Trophoblast cell (in vitro differentiated cells and primary cell): ENCODE measurements around the gene NEK2.
"Not testable (repeated sequence)": the region's sequence is repeated elsewhere in the genome, so short reads cannot be mapped to it uniquely, and the experiment has no call there.

ENCODE experiments used
- DNase-seq, 2 donors: peaks; one replicate each; pipeline ENCODE4 v3.0.0-alpha.2; 2016
- H2AFZ ChIP-seq: 2 replicates; pipeline ENCODE4 v1.6.1; 2013; ENCODE audit warnings: low read length, moderate library complexity, mild to moderate bottlenecking; ENCODE audit not compliant: insufficient read depth, poor library complexity
- H2AK5ac ChIP-seq: 2 replicates; pipeline ENCODE4 v1.6.1; 2013; ENCODE audit warnings: mild to moderate bottlenecking, low read length
- H2BK120ac ChIP-seq: 2 replicates; pipeline ENCODE4 v1.6.1; 2013; ENCODE audit warnings: low read length, mild to moderate bottlenecking, moderate library complexity; ENCODE audit not compliant: insufficient read depth, poor library complexity
- H2BK12ac ChIP-seq: 2 replicates; pipeline ENCODE4 v1.6.1; 2013; ENCODE audit warnings: mild to moderate bottlenecking, low read length, moderate library complexity
- H2BK5ac ChIP-seq: 2 replicates; pipeline ENCODE4 v1.6.1; 2013; ENCODE audit warnings: low read length, low read depth, moderate library complexity, mild to moderate bottlenecking; ENCODE audit not compliant: poor library complexity
- H3K14ac ChIP-seq: 2 replicates; pipeline ENCODE4 v1.6.1; 2013; ENCODE audit warnings: mild to moderate bottlenecking, low read length
- H3K18ac ChIP-seq: 2 replicates; pipeline ENCODE4 v1.6.1; 2013; ENCODE audit warnings: mild to moderate bottlenecking, low read length
- H3K23ac ChIP-seq: 2 replicates; pipeline ENCODE4 v1.6.1; 2013; ENCODE audit warnings: low read length
- H3K27ac ChIP-seq: 2 replicates; pipeline ENCODE4 v1.5.1; 2013; ENCODE audit warnings: low read depth, mild to moderate bottlenecking, inconsistent platforms, low read length, moderate library complexity
- H3K27me3 ChIP-seq: 2 replicates; pipeline ENCODE4 v1.6.1; 2013; ENCODE audit warnings: inconsistent platforms, mild to moderate bottlenecking, low read length, moderate library complexity; ENCODE audit not compliant: insufficient read depth
- H3K36me3 ChIP-seq, 2 experiments: 1 replicate in 1 of 2; 2 replicates in 1 of 2; pipeline ENCODE4 v1.6.1; 2013; ENCODE audit warnings: low read length in 2 of 2, mild to moderate bottlenecking in 2 of 2, moderate library complexity in 1 of 2; ENCODE audit not compliant: insufficient read depth in 2 of 2, control insufficient read depth in 1 of 2
- H3K4ac ChIP-seq: 2 replicates; pipeline ENCODE4 v1.6.1; 2013; ENCODE audit warnings: low read depth, mild to moderate bottlenecking, low read length, moderate library complexity
- H3K4me1 ChIP-seq, 2 experiments: 1 replicate in 1 of 2; 2 replicates in 1 of 2; pipeline ENCODE4 v1.6.1; 2013; ENCODE audit warnings: low read length in 2 of 2, mild to moderate bottlenecking in 2 of 2, moderate library complexity in 1 of 2; ENCODE audit not compliant: insufficient read depth in 2 of 2, control insufficient read depth in 1 of 2
- H3K4me2 ChIP-seq: 2 replicates; pipeline ENCODE4 v1.6.1; 2013; ENCODE audit warnings: inconsistent platforms, mild to moderate bottlenecking, low read length, moderate library complexity
- H3K4me3 ChIP-seq: 2 replicates; pipeline ENCODE4 v1.5.1; 2013; ENCODE audit warnings: mild to moderate bottlenecking, low read depth, low read length, inconsistent platforms
- H3K79me1 ChIP-seq: one replicate; pipeline ENCODE4 v1.6.1; 2013; ENCODE audit warnings: low read length
- H3K79me2 ChIP-seq: 2 replicates; pipeline ENCODE4 v1.6.1; 2013; ENCODE audit warnings: low read length, mild to moderate bottlenecking; ENCODE audit not compliant: control insufficient read depth, insufficient read depth, poor library complexity
- H3K9ac ChIP-seq: 2 replicates; pipeline ENCODE4 v1.6.1; 2013; ENCODE audit warnings: mild to moderate bottlenecking, low read length
- H3K9me3 ChIP-seq: 2 replicates; pipeline ENCODE4 v1.6.1; 2013; ENCODE audit warnings: low read depth, mild to moderate bottlenecking, control low read depth, inconsistent platforms, low read length; ENCODE audit not compliant: insufficient read depth
- H4K12ac ChIP-seq: 2 replicates; pipeline ENCODE4 v1.6.1; 2013; ENCODE audit warnings: low read depth, mild to moderate bottlenecking, low read length, moderate library complexity
- H4K8ac ChIP-seq: 2 replicates; pipeline ENCODE4 v1.6.1; 2013; ENCODE audit warnings: low read depth, mild to moderate bottlenecking, low read length, moderate library complexity
- H4K91ac ChIP-seq: one replicate; pipeline ENCODE4 v1.6.1; 2013; ENCODE audit warnings: low read depth, mild to moderate bottlenecking, low read length, moderate library complexity
- WGBS: extraction: QIAGEN DNeasy Blood & Tissue Kit; methylation state at CpG from one replicate; pipeline ENCODE4 v1.1.7; 2013; ENCODE audit warnings: missing lambda C conversion rate; ENCODE audit not compliant: insufficient read length, insufficient coverage; ENCODE audit errors: extremely low coverage; 5-methylcytosine and 5-hydroxymethylcytosine counted together

NEK2 gene

DNA sequence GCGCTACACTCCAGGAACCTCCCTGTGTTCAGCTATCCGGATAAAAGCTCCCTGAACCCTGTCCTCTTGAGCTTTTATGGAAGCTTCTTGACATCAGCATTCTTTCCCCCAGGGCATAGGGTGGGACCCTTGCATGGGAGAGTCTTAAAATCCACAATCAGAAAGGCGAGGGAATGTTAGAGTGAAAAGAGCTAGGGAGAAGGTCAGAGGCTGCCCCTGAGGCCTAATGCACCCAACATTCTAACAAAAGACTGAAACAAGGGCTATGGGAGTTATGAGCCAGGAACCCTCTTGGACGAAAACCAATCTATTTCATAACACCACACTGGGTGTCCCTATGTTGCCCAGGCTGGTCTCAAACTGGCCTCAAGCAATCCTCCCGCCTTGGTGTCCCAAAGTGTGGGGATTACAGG lies 36.7 kb downstream of the NEK2 start:
- Histone ChIP-seq H4K12ac (no peak overlapping the region), H3K4ac (no peak overlapping the region), H3K27me3 (no peaks in the 10 kb centered on the region), H3K23ac (no peak overlapping the region), H2BK12ac (no peak overlapping the region), H2BK120ac (no peak overlapping the region), H3K14ac (no peak overlapping the region), H3K36me3 (no peaks in the 10 kb centered on the region), H3K27ac (no peak overlapping the region), H3K9ac (no peak overlapping the region), H2AFZ (no peak overlapping the region), H3K4me1 (peaks cover 5 to 6% of the 10 kb centered on the region in 2 experiments), H3K4me2 (no peak overlapping the region), H3K79me2 (no peaks in the 10 kb centered on the region), H2BK5ac (no peak overlapping the region), H3K18ac (no peak overlapping the region), H4K8ac (no peak overlapping the region), H3K4me3 (no peak overlapping the region), H2AK5ac (no peak overlapping the region), H3K9me3 (no peaks in the 10 kb centered on the region), H3K79me1 (no peaks in the 10 kb centered on the region), H4K91ac (no peak overlapping the region)
- WGBS = no CpG with 5 or more reads among the region's 5 CpGs
- no peak for DNase-seq

DNA sequence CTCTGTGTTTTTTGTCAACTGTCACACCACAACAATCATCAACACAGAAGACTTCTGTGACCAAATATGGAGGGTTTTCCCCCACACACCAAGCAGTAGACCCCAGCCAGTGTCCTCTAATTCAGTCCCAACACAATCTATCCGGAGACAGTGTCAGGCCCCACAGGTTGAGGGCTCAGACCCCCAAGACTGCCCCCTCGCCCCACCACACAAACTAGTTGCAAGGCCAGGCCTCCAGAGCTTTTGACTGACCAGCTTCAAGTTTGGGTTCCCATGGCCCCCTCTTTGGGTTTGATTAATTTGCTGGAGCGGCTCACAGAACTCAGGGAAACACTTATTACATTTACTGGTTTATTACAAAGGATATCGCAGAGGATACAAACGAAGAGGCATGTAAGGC lies 37.2 kb downstream of the NEK2 start:
- Histone ChIP-seq H3K4ac (no peak overlapping the region), H3K4me2 (no peak overlapping the region), H2BK12ac (no peak overlapping the region), H3K4me1 (peaks cover 5 to 6% of the 10 kb centered on the region in 2 experiments), H4K91ac (no peak overlapping the region), H2AK5ac (no peak overlapping the region), H4K12ac (no peak overlapping the region), H3K36me3 (no peaks in the 10 kb centered on the region), H2AFZ (no peak overlapping the region), H3K4me3 (no peak overlapping the region), H3K79me1 (no peaks in the 10 kb centered on the region), H3K79me2 (no peaks in the 10 kb centered on the region), H3K27me3 (no peaks in the 10 kb centered on the region), H3K18ac (no peak overlapping the region), H3K27ac (no peak overlapping the region), H3K23ac (no peak overlapping the region), H4K8ac (no peak overlapping the region), H3K9ac (no peak overlapping the region), H2BK5ac (no peak overlapping the region), H3K14ac (no peak overlapping the region), H2BK120ac (no peak overlapping the region), H3K9me3 (no peaks in the 10 kb centered on the region)
- no peak for DNase-seq
- WGBS = no CpG with 5 or more reads among the region's 5 CpGs

DNA sequence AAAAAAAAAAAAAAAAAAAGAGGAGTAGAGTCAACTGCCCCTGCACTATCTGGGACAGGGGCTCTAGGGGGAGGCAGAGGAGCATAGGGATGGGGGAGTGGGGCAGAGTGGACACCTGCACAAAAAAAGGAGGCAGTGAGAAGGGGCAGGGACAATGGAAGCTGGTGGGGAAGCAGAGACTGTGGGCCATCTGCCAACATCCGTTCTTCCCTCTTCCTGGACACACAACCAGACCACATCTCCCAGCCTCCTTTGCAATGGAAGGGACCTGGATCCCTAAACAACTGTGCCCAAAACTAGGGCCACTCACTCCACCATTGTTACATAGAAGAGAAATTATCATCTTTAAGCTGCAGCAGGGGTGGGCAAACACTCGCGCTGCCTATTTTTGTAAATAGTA lies 38.4 kb downstream of the NEK2 start:
- Histone ChIP-seq H3K27me3 (no peaks in the 10 kb centered on the region), H2BK5ac (no peak overlapping the region), H3K4me3 (no peak overlapping the region), H3K4me1 (peaks cover 5 to 6% of the 10 kb centered on the region in 2 experiments), H3K79me2 (no peaks in the 10 kb centered on the region), H2BK12ac (no peak overlapping the region), H2BK120ac (no peak overlapping the region), H4K91ac (no peak overlapping the region), H2AK5ac (no peak overlapping the region), H3K18ac (no peak overlapping the region), H3K36me3 (no peaks in the 10 kb centered on the region), H3K4ac (no peak overlapping the region), H3K9ac (no peak overlapping the region), H4K12ac (no peak overlapping the region), H3K23ac (no peak overlapping the region), H4K8ac (no peak overlapping the region), H2AFZ (no peak overlapping the region), H3K79me1 (no peaks in the 10 kb centered on the region), H3K14ac (no peak overlapping the region), H3K27ac (no peak overlapping the region), H3K4me2 (no peak overlapping the region), H3K9me3 (no peaks in the 10 kb centered on the region)
- DNase-seq = no peak
- WGBS = no CpG with 5 or more reads among the region's 3 CpGs

DNA sequence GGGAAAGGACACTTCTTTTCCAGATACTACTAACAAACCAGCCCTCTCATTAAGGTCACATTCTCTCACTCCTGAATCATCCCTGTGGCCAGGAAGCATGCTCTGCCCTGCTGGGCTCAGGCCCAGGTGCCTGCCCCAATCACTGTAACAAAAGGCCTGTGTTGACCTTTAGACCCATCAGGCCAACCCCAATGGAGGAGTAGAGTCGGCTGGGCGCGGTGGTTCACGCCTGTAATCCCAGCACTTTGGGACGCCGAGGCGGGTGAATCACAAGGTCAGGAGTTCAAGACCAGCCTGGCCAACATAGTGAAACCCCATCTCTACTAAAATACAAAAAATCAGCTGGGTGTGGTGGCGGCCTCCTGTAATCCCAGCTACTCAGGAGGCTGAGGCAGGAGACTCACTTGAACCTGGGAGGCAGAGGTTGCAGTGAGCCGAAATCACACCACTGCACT lies 38.8 kb downstream of the NEK2 start:
- not testable (repeated sequence) for H2AFZ ChIP-seq, H3K9me3 ChIP-seq, H3K27me3 ChIP-seq, H2AK5ac ChIP-seq, H2BK12ac ChIP-seq, H3K79me1 ChIP-seq, H3K4me1 ChIP-seq, H3K23ac ChIP-seq, H3K79me2 ChIP-seq, H4K12ac ChIP-seq, H3K4me2 ChIP-seq, H2BK5ac ChIP-seq, H3K4me3 ChIP-seq, H2BK120ac ChIP-seq, H3K4ac ChIP-seq, H3K27ac ChIP-seq, H4K8ac ChIP-seq, H3K36me3 ChIP-seq, DNase-seq, H3K14ac ChIP-seq, H3K18ac ChIP-seq, H4K91ac ChIP-seq, H3K9ac ChIP-seq
- no CpG with 5 or more reads among the region's 9 CpGs for WGBS
